ENCODE measurements around the gene SIN3A.

- no peak for TF ChIP-seq POLR2A (IDR thresholded peaks at IDR 0.05; ENCODE audit: low read length)
- no peak for TF ChIP-seq GATA1 (IDR thresholded peaks at IDR 0.05; ENCODE audit: low read depth, low read length)
These were observed 14.6 kb downstream of the SIN3A start for GRCh38 chr15:75436881-75437280.

All from erythroblast (primary cell).